ENCODE results near the gene SYT9.

DNA sequence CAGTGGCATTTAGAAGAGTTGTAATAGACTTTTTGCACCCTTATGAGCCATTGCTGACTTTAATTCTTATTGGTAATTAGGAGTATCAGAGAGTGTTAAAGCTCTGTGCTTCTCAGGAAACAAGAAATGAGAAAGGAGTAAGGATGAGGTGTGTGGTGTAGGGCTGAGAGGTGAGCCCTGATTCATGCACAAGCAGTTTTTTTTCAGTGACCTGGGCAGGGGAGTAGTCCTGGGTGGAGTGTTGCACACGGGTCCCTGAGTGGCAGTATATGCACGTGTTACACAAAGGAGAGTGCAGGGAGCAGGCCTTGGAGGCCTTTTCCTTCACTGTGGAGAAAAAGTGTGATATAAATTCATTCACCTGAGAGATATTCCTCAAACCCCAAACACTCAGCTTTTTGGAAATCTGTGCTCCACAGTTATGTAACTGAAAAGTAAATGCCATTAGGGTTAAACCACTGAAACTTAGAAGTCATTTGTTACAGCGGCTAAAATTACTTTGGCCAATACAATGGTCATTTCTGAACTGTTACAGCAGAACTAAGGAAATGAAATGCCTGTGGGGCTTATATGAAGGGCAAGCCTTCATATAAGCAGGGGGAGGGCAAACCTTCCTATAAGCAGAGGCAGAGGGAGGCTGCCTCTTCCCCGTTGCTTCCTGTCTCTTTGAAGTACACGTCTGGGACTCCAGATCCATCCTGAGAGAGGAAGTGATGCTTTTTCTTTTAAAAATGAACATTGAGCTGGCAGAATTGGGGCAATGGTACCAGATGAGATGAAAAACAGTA, 171.0 kb downstream of the SYT9 start:
- TF ChIP-seq, protein P1, sequence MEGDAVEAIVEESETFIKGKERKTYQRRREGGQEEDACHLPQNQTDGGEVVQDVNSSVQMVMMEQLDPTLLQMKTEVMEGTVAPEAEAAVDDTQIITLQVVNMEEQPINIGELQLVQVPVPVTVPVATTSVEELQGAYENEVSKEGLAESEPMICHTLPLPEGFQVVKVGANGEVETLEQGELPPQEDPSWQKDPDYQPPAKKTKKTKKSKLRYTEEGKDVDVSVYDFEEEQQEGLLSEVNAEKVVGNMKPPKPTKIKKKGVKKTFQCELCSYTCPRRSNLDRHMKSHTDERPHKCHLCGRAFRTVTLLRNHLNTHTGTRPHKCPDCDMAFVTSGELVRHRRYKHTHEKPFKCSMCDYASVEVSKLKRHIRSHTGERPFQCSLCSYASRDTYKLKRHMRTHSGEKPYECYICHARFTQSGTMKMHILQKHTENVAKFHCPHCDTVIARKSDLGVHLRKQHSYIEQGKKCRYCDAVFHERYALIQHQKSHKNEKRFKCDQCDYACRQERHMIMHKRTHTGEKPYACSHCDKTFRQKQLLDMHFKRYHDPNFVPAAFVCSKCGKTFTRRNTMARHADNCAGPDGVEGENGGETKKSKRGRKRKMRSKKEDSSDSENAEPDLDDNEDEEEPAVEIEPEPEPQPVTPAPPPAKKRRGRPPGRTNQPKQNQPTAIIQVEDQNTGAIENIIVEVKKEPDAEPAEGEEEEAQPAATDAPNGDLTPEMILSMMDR (IDR thresholded peaks at IDR 0.05), result no peak
- TF ChIP-seq RAD21 (conservative IDR thresholded peaks at IDR 0.05 in 1 of 2, IDR thresholded peaks at IDR 0.05 in 1 of 2) (no peak), CHD2 (IDR thresholded peaks at IDR 0.05; ENCODE audit: low read length, partially characterized antibody) (no peak), POLR2A (IDR thresholded peaks at IDR 0.05; ENCODE audit: low read length) (no peak), MAX (IDR thresholded peaks at IDR 0.05) (no peak), SMC3 (IDR thresholded peaks at IDR 0.05) (no peak), HES2 (IDR thresholded peaks at IDR 0.05) (no peak)

All from A549 (cell line).